Stimulated activated CD4-positive, alpha-beta T cell treated with anti-CD3 and anti-CD28 coated beads, Interleukin-4, amount 100 ng/mL, for 24 hours (primary cell): Measurements from ENCODE around the gene CXCL17.

ENCODE experiments used
- DNase-seq: peaks from one replicate; pipeline ENCODE4 v3.0.0-alpha.2; 2020

Gene CXCL17

DNA sequence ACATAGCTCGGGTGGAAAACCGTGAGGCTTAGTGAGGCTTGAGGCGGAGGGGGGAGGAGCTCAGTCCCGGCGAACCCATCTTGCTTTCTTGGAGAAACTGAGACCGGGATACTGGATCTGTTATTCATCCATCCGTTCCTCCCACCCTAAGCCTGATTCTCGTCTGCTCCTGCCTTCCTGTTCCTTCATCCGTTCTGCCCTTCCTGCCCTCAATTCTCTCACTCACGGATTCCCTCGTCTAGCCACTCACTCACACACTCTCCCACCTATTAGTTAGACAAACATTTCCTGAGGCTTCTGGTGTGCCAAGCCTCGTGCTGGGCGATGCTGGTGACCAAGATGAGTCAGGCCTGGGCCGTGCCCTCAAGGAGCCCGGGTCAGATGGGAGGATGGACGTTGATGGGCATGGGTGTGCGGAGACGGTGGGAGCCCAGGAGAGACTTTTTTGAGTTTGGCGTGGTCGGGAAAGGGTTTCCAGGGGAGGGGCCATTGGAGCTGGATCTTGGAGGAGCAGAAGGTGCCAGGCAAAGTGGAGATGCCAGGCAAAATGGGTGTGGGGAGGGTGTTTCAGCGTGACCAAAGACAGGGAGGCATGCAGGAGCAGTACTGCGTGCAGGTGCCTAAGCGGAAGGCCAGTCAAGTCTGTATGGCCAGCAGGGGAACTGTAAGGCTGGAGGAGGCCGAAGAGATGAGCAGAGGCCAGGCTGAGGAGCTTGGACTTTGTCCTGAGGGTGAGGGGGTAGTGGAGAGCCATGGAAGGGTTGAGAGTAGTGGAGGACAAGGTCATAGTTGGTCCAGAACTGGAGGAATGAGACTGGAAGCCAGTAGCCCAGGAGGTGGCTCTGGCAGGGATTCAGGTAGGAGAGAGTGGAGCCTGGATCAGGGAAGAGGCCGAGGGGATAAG, 45.2 kb downstream of the CXCL17 start:
- DNase-seq: no peak

GRCh38 chr19:42396381-42397262, 46.1 kb downstream of the CXCL17 start:
- peak; percentile 97 for DNase-seq

GRCh38 chr19:42394751-42395150, 48.0 kb downstream of the CXCL17 start:
- DNase-seq: no peak

- DNase-seq: no peak
These were observed 50.6 kb downstream of the CXCL17 start for GRCh38 chr19:42392165-42392564.

DNA sequence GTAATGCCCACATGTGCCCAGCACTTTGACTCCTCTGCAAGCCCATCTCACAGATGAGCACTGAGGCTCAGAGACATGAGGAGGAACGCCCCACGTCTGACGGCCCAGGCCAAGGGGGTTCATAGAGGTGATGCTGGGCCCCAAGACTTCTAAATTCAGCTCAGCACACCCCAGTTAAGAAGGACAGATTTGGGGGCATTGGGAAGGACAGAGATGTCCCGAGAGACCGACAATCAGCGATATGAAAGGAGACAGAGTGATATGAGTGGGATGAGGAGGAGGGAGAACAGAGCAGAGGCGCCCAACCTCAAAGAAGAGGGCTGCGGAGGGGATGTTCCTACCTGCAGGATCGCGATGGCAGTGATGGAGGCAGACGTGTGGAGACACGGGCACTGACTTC, 52.8 kb downstream of the CXCL17 start, which contains the start of gene CNFN:
Gene CNFN (minus strand): TSS at position 399 of the 400 bp plus-strand sequence. CDS start 1,260 bp downstream, outside the sequence.
- DNase-seq: no peak

DNA sequence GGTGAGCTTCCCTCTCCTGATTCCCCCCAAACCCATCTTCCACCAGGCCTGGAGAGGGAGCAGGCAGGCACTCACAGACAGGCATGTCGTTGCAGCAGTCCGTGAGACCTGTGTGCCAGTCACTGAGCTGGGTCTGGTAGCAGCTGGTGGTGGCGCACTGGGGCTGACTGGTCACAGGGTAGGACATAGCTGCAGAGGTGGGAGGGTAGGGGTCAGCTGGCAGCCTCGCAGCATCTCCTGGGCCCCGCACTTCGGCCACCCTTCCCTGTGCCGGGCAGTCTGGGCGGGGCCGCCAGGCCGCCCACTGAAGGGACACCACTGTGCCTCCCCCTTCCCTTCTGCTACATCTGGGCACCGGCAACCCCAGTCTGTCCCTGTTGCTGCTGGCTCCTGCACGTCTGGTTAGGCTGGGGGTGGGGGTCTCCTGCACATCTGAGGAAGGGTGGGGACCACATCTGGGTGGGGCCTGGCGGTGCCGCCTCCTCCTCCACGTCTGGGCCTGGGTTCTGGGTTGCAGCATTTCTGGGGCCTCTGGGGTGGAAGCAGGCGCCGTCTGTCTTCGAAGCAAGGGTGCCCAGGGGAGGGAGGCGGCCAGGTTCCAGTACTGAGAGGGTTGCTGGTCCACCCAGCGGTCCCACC, 53.8 kb downstream of the CXCL17 start:
- DNase-seq: no peak

DNA sequence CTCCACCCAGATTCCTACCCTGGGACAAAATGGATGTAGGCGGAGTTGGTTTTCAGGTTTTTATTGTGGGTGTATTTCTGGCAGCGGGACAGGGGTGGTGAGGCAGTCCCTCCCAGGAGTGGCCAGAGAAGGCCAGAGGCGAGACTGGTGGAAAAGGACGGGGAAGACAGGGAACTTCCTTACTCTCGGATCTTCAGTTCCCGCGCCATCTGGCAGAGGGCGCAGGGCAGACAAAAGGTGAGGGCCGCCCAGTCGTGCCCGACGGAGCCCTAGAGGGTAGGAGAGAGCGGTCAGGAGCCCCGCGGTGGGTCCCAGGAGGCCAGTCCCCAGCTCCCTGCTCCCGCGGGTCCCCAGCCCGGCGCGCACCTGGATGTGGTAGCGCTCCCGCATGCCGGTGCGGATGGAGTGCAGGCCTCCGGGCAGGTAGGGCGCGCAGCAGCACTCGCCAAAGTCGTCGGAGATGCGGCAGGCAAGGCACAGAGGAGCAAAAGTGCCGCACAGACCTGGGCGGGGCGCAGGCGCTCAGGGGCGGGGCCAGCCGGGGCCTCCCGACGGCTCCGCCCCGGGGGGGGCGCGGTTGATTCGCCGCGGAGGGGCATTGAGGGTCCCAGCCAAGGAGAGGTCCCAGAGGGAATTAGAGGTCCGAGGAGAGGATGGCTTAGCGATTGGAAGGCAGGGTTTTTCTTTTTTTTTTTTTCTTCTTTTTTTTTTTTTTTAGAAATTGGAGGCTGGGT, 55.6 kb downstream of the CXCL17 start:
- DNase-seq: peak; percentile 67

GRCh38 chr19:42380155-42380554, 62.6 kb downstream of the CXCL17 start:
- no peak for DNase-seq
